Vagina (tissue), 2 donors: Measurements from ENCODE around the gene TTC3.

Experiments used
- POLR2A ChIP-seq, 2 donors: fragments of 450-650 bp; IDR thresholded peaks; one replicate each; pipeline ENCODE4 v1.6.1; 2017; ENCODE audit warnings: antibody characterized with exemption in 2 of 2, mild to moderate bottlenecking in 2 of 2, moderate library complexity in 2 of 2
- POLR2AphosphoS5 ChIP-seq, 2 donors: sonication (generic); formaldehyde crosslinking; IDR thresholded peaks; one replicate each; pipeline ENCODE4 v1.9.0; 2017; ENCODE audit warnings: antibody characterized with exemption in 2 of 2, mild to moderate bottlenecking in 2 of 2, low read depth in 1 of 2; ENCODE audit not compliant: insufficient read depth in 1 of 2
- TF ChIP-seq, protein P1 (sequence below), 3 experiments: fragments of 450-650 bp in 2 of 3; fragments of 200-600 bp in 1 of 3; sonication (generic) in 1 of 3; IDR thresholded peaks; one replicate each; pipeline ENCODE4 v1.5.1; 2017 to 2019; ENCODE audit warnings: antibody characterized with exemption in 3 of 3, mild to moderate bottlenecking in 2 of 3, moderate library complexity in 2 of 3

GRCh38 chr21:37153196-37153934 is 80.3 kb downstream of the TTC3 start:
- TF ChIP-seq, protein P1, sequence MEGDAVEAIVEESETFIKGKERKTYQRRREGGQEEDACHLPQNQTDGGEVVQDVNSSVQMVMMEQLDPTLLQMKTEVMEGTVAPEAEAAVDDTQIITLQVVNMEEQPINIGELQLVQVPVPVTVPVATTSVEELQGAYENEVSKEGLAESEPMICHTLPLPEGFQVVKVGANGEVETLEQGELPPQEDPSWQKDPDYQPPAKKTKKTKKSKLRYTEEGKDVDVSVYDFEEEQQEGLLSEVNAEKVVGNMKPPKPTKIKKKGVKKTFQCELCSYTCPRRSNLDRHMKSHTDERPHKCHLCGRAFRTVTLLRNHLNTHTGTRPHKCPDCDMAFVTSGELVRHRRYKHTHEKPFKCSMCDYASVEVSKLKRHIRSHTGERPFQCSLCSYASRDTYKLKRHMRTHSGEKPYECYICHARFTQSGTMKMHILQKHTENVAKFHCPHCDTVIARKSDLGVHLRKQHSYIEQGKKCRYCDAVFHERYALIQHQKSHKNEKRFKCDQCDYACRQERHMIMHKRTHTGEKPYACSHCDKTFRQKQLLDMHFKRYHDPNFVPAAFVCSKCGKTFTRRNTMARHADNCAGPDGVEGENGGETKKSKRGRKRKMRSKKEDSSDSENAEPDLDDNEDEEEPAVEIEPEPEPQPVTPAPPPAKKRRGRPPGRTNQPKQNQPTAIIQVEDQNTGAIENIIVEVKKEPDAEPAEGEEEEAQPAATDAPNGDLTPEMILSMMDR (IDR thresholded peaks at IDR 0.05), result no peak
- TF ChIP-seq POLR2AphosphoS5 (IDR thresholded peaks at IDR 0.05; ENCODE audit: insufficient read depth in 1 of 2, low read depth in 1 of 2) (no peak), POLR2A (IDR thresholded peaks at IDR 0.05) (no peak)
